Neural progenitor cell (in vitro differentiated cells): Measurements from ENCODE around the gene SLC17A7. TPM values are rescaled to one million over a fixed set of nuclear protein-coding genes. Genes with fewer than 3 reads are reported as not detected.

Experiments used
- DNase-seq: peaks from one replicate; pipeline ENCODE4 v3.0.0-alpha.2; 2016; ENCODE audit warnings: low spot score
- H2AFZ ChIP-seq: fragments of 200-600 bp; sonication (generic); replicated peaks from 2 replicates; pipeline ENCODE4 v1.6.1; 2016; ENCODE audit warnings: antibody characterized with exemption
- H3F3A ChIP-seq: fragments of 200-600 bp; sonication (generic); 2 replicates; pipeline ENCODE4 v1.6.1; 2016; ENCODE audit warnings: antibody characterized with exemption, low read depth
- H3K27ac ChIP-seq: fragments of 200-600 bp; sonication (generic); 2 replicates; pipeline ENCODE4 v1.5.1; 2016; ENCODE audit warnings: mild to moderate bottlenecking
- H3K27me3 ChIP-seq: fragments of 200-600 bp; sonication (generic); 2 replicates; pipeline ENCODE4 v1.6.1; 2016; ENCODE audit warnings: mild to moderate bottlenecking, moderate library complexity
- H3K36me3 ChIP-seq: fragments of 200-600 bp; sonication (generic); 2 replicates; pipeline ENCODE4 v1.5.1; 2016
- H3K4me1 ChIP-seq: fragments of 200-600 bp; sonication (generic); 2 replicates; pipeline ENCODE4 v1.6.1; 2016; ENCODE audit warnings: mixed run types
- H3K4me2 ChIP-seq: fragments of 200-600 bp; sonication (generic); 2 replicates; pipeline ENCODE4 v1.6.1; 2016
- H3K4me3 ChIP-seq: fragments of 200-600 bp; sonication (generic); 2 replicates; pipeline ENCODE4 v1.5.1; 2016
- H3K79me2 ChIP-seq: fragments of 200-600 bp; sonication (generic); 2 replicates; pipeline ENCODE4 v1.6.1; 2016; ENCODE audit warnings: low read depth
- H3K9ac ChIP-seq: fragments of 200-600 bp; sonication (generic); 2 replicates; pipeline ENCODE4 v1.6.1; 2016
- H3K9me3 ChIP-seq: fragments of 200-600 bp; sonication (generic); 2 replicates; pipeline ENCODE4 v1.5.1; 2016; ENCODE audit warnings: low read depth
- H4K20me1 ChIP-seq: fragments of 200-600 bp; sonication (generic); 2 replicates; pipeline ENCODE4 v1.6.1; 2016; ENCODE audit warnings: low read depth
- H3K27ac Mint-ChIP-seq: 3 replicates; pipeline ENCODE4 v1.8.0; 2021; ENCODE audit warnings: mixed read lengths
- H3K27me3 Mint-ChIP-seq: 2 replicates; pipeline ENCODE4 v1.8.0; 2022; ENCODE audit warnings: low read depth, mild to moderate bottlenecking, inconsistent platforms, moderate library complexity, mixed read lengths; ENCODE audit not compliant: insufficient read depth
- H3K36me3 Mint-ChIP-seq: 3 replicates; pipeline ENCODE4 v1.8.0; 2021; ENCODE audit warnings: mixed read lengths
- H3K4me1 Mint-ChIP-seq: 3 replicates; pipeline ENCODE4 v1.8.0; 2021; ENCODE audit warnings: mixed read lengths
- H3K4me3 Mint-ChIP-seq: 3 replicates; pipeline ENCODE4 v1.8.0; 2021; ENCODE audit warnings: mild to moderate bottlenecking, moderate library complexity, mixed read lengths
- H3K9me3 Mint-ChIP-seq: 3 replicates; pipeline ENCODE4 v1.8.0; 2020; ENCODE audit warnings: mixed read lengths
- CTCF ChIP-seq: fragments of 200-600 bp; sonication (generic); IDR thresholded peaks from 2 replicates; pipeline ENCODE4 v1.5.1; 2017; ENCODE audit warnings: antibody characterized with exemption, mild to moderate bottlenecking
- EZH2 ChIP-seq: fragments of 200-600 bp; sonication (generic); IDR thresholded peaks from 2 replicates; pipeline ENCODE4 v1.6.1; 2017; ENCODE audit warnings: antibody characterized with exemption, mild to moderate bottlenecking, moderate library complexity
- EZH2phosphoT487 ChIP-seq: fragments of 200-600 bp; sonication (generic); IDR thresholded peaks from 2 replicates; pipeline ENCODE4 v1.6.1; 2017; ENCODE audit warnings: antibody characterized with exemption
- total RNA-seq: library from RNA; depleted of rRNA; stranded (reverse); fragments of >200 nt; gene quantifications from 2 replicates; pipeline ENCODE4 v1.2.3, GENCODE V29; 2015; ENCODE audit warnings: low replicate concordance

The SLC17A7 gene
- total RNA-seq, 1 donor from 2014 or later, result 1.4 TPM

- Mint-ChIP-seq H3K27me3 (peaks cover 48% of the 10 kb centered on the region), H3K4me3 (peak overlapping the region; percentile 50)
- no peak overlapping the region for H3K27ac ChIP-seq
These were observed 25.5 kb downstream of the SLC17A7 start for GRCh38 chr19:49415810-49416200.

GRCh38 chr19:49415102-49415809, 26.1 kb downstream of the SLC17A7 start:
- Histone ChIP-seq H3K4me2 (no peak overlapping the region), H3K36me3 (no peaks in the 10 kb centered on the region), H4K20me1 (no peaks in the 10 kb centered on the region), H3K4me1 (peaks cover 40% of the 10 kb centered on the region), H3K27me3 (peaks cover 18% of the 10 kb centered on the region), H3K27ac (no peak overlapping the region), H2AFZ (no peak overlapping the region), H3K4me3 (no peak overlapping the region), H3K79me2 (no peaks in the 10 kb centered on the region), H3K9me3 (no peaks in the 10 kb centered on the region), H3F3A (peaks cover 9% of the 10 kb centered on the region), H3K9ac (no peak overlapping the region)
- TF ChIP-seq EZH2phosphoT487, result no peak
- TF ChIP-seq EZH2, result no peak
- no peak for TF ChIP-seq CTCF
- Mint-ChIP-seq H3K27me3 (peaks cover 42% of the 10 kb centered on the region), H3K4me3 (peak overlapping the region; percentile 50), H3K9me3 (peaks cover 2% of the 10 kb centered on the region), H3K27ac (peak overlapping the region; percentile 15), H3K4me1 (peaks cover 22% of the 10 kb centered on the region), H3K36me3 (no peaks in the 10 kb centered on the region)
- no peak for DNase-seq

More at GRCh38 chr19:49415810-49416200, 25.5 kb downstream of the SLC17A7 start:
- Mint-ChIP-seq H3K4me1 (peaks cover 26% of the 10 kb centered on the region), H3K9me3 (peaks cover 2% of the 10 kb centered on the region), H3K36me3 (no peaks in the 10 kb centered on the region), H3K27ac (peak overlapping the region; percentile 15)
- Histone ChIP-seq H3K9ac (no peak overlapping the region), H3K27me3 (peaks cover 23% of the 10 kb centered on the region), H2AFZ (no peak overlapping the region), H3K79me2 (no peaks in the 10 kb centered on the region), H3K4me2 (no peak overlapping the region), H3K9me3 (no peaks in the 10 kb centered on the region), H3F3A (peaks cover 15% of the 10 kb centered on the region), H4K20me1 (no peaks in the 10 kb centered on the region), H3K4me1 (peaks cover 44% of the 10 kb centered on the region), H3K36me3 (no peaks in the 10 kb centered on the region), H3K4me3 (no peak overlapping the region)
- no peak for TF ChIP-seq EZH2
- no peak for TF ChIP-seq EZH2phosphoT487
- no peak for TF ChIP-seq CTCF
- no peak for DNase-seq

GRCh38 chr19:49414256-49414655, 27.1 kb downstream of the SLC17A7 start:
- Histone ChIP-seq H3K4me1 (peaks cover 40% of the 10 kb centered on the region), H3K27me3 (peaks cover 8% of the 10 kb centered on the region), H3K27ac (no peak overlapping the region), H3K36me3 (no peaks in the 10 kb centered on the region), H3K4me3 (no peak overlapping the region), H2AFZ (no peak overlapping the region), H3F3A (peaks cover 4% of the 10 kb centered on the region), H3K4me2 (no peak overlapping the region), H4K20me1 (no peaks in the 10 kb centered on the region), H3K9ac (no peak overlapping the region), H3K9me3 (no peaks in the 10 kb centered on the region), H3K79me2 (no peaks in the 10 kb centered on the region)
- DNase-seq, result no peak
- no peak for TF ChIP-seq EZH2phosphoT487
- no peak for TF ChIP-seq EZH2
- no peak for TF ChIP-seq CTCF
- Mint-ChIP-seq H3K4me3 (no peak overlapping the region), H3K27me3 (peaks cover 33% of the 10 kb centered on the region), H3K4me1 (peaks cover 23% of the 10 kb centered on the region), H3K9me3 (peaks cover 2% of the 10 kb centered on the region), H3K27ac (no peak overlapping the region), H3K36me3 (no peaks in the 10 kb centered on the region)
